ENCODE results near the gene LRMDA.

LRMDA gene

DNA sequence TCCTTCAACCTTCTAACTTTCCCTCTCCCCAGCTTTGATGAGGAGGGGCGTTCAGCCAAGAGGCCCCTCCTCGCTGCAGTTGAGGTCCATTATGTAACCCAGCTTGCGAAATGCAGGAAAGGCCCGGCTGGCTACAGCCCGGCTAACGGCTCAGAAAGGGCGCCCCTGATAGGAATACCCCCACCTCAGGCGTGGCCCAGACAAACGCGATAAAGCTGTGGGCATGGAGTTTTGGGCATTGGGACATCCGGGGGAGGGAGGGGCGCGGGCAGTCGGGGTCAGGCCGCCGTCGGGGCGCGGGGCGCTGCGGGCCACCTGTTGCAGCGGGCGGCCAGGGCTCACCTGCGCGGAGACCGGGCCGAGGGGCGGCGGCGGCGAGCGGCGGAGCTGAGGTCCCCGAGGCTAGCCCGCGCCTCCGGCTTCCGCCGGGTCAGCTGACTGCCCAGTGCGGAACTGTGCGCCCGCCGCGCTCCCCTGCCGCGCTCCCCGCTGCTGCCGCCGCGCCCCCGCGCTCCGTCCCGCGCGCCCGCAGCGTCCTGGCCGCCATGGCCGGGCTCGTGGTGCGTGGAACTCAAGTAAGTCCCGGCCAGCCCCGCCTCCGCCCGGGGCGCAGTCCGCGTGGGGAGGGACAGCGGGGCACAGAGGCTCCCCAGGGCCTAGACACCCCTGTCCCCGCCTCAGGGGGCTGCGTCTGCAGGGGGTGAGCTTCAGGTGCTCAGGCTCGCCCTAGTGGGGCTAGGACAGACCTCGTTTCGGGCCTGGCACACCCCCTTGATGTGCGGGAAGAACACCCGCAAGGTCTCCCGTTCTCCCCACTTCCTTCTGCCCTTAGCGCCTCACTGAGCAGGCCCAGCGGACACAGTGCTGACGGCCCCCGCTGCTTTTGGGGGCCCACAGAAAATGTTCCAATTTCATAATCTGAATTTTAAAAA lies at the start of gene LRMDA:
Gene LRMDA, plus strand, starts transcription at position 445 of the 932 bp plus-strand sequence.
- in situ Hi-C loops (cut with MboI; ENCODE audit: low sequenced_read_pairs): no loop called here

DNA sequence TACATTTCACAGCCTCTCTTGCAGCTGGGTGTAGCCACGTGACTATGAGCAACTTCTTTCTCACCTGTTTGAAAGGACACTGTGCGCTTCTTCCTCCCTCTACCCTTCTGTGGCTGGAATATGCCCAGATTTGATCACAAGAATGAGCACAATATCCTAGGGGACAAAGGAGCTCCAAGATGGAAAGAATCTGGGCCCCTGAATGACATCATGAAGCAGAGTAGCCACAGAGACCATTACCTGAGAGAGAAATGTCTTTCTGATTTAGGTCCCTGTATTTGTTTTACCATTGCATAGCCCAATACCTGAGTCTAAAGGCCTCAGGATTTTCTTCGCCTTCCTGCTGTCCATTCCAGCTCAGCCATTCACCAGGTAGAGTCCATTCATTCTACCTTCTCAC lies 45.3 kb upstream of the LRMDA start:
- in situ Hi-C loops (cut with MboI; ENCODE audit: low sequenced_read_pairs): no loop called here

- in situ Hi-C loops (cut with MboI; ENCODE audit: low sequenced_read_pairs): no loop called here
Measured at GRCh38 chr10:75388082-75388481, 43.3 kb upstream of the LRMDA start.

- in situ Hi-C loops (cut with MboI; ENCODE audit: low sequenced_read_pairs): no loop called here
Measured at GRCh38 chr10:75390178-75390577, 41.2 kb upstream of the LRMDA start.

- in situ Hi-C loops (cut with MboI; ENCODE audit: low sequenced_read_pairs): no loop called here
Measured at GRCh38 chr10:75392271-75392670, 39.2 kb upstream of the LRMDA start.

- in situ Hi-C loops (cut with MboI; ENCODE audit: low sequenced_read_pairs): no loop called here
Measured at GRCh38 chr10:75392744-75393143, 38.7 kb upstream of the LRMDA start.

- in situ Hi-C loops (cut with MboI; ENCODE audit: low sequenced_read_pairs): no loop called here
Measured at GRCh38 chr10:75394221-75394620, 37.2 kb upstream of the LRMDA start.

GRCh38 chr10:75395066-75395931 lies 36.1 kb upstream of the LRMDA start:
- in situ Hi-C loops (cut with MboI; ENCODE audit: low sequenced_read_pairs): no loop called here

GRCh38 chr10:75395932-75396630 lies 35.3 kb upstream of the LRMDA start:
- in situ Hi-C loops (cut with MboI; ENCODE audit: low sequenced_read_pairs): no loop called here

GRCh38 chr10:75396631-75397495 lies 34.6 kb upstream of the LRMDA start:
- in situ Hi-C loops (cut with MboI; ENCODE audit: low sequenced_read_pairs): no loop called here

DNA sequence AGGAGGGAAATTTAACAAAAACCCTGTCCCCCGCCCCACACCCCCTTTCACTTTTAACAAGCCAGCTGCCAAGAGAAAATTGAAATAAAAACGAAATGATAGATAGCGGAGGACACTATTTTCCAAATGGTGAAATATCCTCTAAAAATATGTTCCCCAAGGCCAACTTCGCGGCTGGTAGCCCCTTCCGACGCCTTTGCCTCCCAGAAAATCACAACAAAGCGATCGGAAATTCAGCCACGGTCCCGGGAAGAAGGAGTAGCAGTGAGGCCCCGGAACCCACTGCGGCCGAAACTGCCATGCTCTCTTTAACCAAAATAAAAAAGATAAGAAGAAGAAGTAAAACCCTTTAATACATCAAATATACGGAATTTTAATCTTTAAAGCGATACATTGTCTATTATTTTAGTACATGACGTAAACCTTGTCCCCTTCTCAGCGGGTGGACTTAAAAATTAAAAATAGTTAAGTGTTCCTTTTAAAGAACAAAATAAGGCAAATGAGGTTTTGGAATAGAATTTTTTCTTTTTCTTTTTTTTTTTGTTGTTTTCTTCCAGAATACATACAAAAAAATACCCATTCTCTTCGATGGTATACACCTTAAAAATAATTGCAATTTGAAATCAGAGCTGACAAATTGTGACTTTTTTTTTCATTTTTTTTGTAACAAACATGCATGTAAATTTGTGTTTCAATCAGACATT lies 33.8 kb upstream of the LRMDA start:
- in situ Hi-C loops (cut with MboI; ENCODE audit: low sequenced_read_pairs): no loop called here

DNA sequence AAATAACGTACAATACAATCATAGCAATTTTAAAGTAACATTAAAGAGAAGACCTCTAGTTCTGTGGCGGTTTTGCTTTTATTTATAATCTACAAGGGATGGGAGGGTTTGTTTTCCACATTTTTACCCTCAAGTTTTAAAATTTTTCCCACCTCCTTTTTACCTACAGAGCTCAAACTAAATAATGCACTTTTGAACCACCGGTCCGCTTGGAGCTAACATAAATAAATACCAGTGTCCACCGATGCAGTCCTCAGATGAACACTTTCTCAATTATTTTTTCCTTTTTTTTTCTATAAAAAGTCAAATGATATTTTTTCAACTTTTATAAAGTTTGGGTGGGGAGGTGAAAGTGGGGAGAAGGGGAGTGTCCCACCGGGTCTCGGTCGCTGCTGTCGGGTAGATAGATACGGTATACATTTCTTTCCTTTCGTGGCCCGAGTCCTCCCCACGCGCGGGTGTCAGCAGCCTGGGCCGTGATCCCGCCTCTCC lies 33.2 kb upstream of the LRMDA start:
- in situ Hi-C loops (cut with MboI; ENCODE audit: low sequenced_read_pairs): no loop called here

- in situ Hi-C loops (cut with MboI; ENCODE audit: low sequenced_read_pairs): no loop called here
Measured at GRCh38 chr10:75398692-75399460, 32.5 kb upstream of the LRMDA start.

GRCh38 chr10:75399461-75400162 lies 31.8 kb upstream of the LRMDA start:
- in situ Hi-C loops (cut with MboI; ENCODE audit: low sequenced_read_pairs): no loop called here

GRCh38 chr10:75400163-75400770 lies 31.2 kb upstream of the LRMDA start:
- in situ Hi-C loops (cut with MboI; ENCODE audit: low sequenced_read_pairs): no loop called here

GRCh38 chr10:75400771-75401568 lies 30.5 kb upstream of the LRMDA start:
- in situ Hi-C loops (cut with MboI; ENCODE audit: low sequenced_read_pairs): no loop called here

All from hTERT RPE-1 (cell line).